ENCODE results near the gene SLC15A3. TPM values are rescaled to one million over a fixed set of nuclear protein-coding genes. Genes with fewer than 3 reads are reported as not detected.

Gene SLC15A3
- total RNA-seq, 2 experiments from 2014 or later, result 3.9 to 4.7 TPM

DNA sequence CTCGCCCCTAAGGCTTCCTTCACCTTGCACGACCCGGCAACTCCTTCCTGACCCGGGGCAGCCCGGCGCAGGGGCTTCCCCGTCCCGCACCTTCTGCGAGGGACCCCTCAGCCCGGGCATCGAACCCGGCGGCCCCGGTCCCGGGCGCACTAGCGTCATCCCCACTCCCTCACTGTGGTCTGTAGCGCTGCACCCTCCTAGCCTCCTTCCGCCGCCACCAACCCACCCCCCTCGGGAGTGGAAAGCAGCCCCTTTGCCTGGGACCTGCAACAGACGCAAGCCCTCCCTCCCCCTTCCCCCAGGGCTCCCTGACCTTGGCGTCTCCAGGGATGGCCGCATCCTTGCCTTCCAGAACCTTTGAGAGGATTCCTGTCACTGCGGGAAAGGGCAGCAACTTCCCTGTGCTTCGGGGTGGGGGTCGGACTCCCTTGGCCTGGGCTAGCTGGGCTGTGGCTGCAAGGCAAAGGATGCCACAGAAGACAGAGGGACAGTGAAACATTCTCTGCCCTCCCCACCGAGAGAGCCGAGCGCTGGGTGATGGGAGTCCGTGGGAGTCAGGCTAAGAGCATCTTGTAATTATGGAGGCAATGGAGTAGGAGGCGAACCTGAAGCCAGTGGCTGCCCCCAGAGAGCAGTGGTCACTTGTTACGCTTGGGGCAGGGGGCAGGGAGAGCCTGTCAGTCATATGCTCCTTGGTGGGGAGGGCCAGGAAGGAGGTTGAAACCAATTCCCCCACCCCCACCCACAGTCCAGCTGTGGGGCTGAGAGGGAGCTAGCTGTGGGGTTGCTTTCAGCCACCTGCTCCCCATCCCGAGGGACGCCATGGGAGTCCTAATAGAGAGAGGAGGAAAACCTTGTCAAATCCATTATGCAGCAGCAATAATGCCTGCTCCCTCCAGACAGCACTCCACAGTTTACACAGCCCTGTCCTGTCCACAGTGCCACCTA lies 26.8 kb downstream of the SLC15A3 start:
- peaks cover 27% of the 10 kb centered on the region for H3K36me3 Mint-ChIP-seq (ENCODE audit: low read depth)
- TF ChIP-seq, protein P1, sequence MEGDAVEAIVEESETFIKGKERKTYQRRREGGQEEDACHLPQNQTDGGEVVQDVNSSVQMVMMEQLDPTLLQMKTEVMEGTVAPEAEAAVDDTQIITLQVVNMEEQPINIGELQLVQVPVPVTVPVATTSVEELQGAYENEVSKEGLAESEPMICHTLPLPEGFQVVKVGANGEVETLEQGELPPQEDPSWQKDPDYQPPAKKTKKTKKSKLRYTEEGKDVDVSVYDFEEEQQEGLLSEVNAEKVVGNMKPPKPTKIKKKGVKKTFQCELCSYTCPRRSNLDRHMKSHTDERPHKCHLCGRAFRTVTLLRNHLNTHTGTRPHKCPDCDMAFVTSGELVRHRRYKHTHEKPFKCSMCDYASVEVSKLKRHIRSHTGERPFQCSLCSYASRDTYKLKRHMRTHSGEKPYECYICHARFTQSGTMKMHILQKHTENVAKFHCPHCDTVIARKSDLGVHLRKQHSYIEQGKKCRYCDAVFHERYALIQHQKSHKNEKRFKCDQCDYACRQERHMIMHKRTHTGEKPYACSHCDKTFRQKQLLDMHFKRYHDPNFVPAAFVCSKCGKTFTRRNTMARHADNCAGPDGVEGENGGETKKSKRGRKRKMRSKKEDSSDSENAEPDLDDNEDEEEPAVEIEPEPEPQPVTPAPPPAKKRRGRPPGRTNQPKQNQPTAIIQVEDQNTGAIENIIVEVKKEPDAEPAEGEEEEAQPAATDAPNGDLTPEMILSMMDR (IDR thresholded peaks at IDR 0.05), result no peak
- CTCF ChIA-PET, result no interaction called here
- peaks cover 20% of the 10 kb centered on the region for H3K4me1 Mint-ChIP-seq (ENCODE audit: low read depth)
- H3K27ac Mint-ChIP-seq, result no peak overlapping the region
- ATAC-seq (peak; percentile 34), DNase-seq (no peak)
- H3K27me3 Mint-ChIP-seq, result peaks cover 11% of the 10 kb centered on the region
- peak overlapping the region; percentile 54 for H3K4me3 Mint-ChIP-seq
- intact Hi-C loops (cut with micrococcal nuclease), result no loop called here
- POLR2A ChIA-PET, result interaction anchor here (1.7 kb wide), 1 partner anchor 20 kb away, joined by 9 read pairs; the partner anchor contains the start of gene PRPF19
- H3K9me3 Mint-ChIP-seq, result no peaks in the 10 kb centered on the region

DNA sequence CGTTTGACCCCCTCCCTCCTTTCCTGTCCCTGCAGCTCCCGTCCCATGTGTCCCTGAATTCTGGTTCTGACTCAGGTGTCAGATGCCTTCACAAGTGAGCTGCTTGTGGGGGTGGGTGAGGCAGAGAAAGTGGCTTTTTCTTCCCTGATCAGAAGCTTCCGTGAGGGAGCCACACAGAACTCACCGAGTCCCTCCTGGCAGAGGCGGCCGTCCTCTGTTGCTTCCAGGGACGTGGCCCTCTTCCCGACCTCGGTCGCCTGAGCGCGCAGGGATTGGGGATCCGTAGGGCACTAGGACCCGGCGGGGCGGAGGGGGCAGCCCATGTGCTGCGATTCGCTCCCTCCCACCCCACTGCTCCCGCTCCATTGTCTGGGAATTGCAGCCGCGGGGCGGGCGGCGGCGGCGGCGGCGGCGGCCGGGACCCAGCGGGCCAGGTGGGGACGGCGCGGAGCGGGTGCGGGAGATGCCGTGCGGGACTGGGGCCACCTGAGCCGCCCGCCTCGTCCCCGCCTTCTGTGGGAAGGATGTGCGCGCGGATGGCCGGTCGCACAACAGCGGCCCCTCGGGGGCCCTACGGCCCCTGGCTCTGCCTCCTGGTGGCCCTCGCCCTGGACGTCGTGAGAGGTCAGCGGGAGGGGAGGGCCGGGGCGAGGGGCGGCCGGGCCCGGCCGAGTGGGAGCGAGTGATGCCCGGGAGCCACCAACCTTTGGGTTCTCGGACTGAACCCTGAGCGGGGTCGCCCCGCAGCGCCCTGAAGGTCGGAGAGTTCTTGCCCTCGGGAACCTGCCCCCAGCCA lies 27.7 kb downstream of the SLC15A3 start, which contains the start of gene TMEM132A:
Gene TMEM132A (plus strand): TSS at position 351 of the 796 bp plus-strand sequence. CDS start 174 bp downstream, at position 525.
- peaks cover 36% of the 10 kb centered on the region for H3K36me3 Mint-ChIP-seq (ENCODE audit: low read depth)
- DNase-seq (no peak), ATAC-seq (peak; percentile 34)
- TF ChIP-seq, protein P1 (IDR thresholded peaks at IDR 0.05), result no peak
- H3K4me3 Mint-ChIP-seq, result peak within 1 kb of the TSS; percentile 54
- ChIA-PET POLR2A (interaction anchor here (0.8 to 1.7 kb wide), 5 partner anchors 8 to 19 kb away, joined by 3 to 9 read pairs (median 5); partner anchors contain the start of gene PRPF19), CTCF (interaction anchor here (1.1 to 1.4 kb wide), 2 partner anchors 9 to 91 kb away, joined by 3 to 7 read pairs; no protein-coding TSS in a partner anchor)
- no peak within 1 kb of the TSS for H3K27ac Mint-ChIP-seq
- peaks cover 9% of the 10 kb centered on the region for H3K27me3 Mint-ChIP-seq
- H3K4me1 Mint-ChIP-seq (ENCODE audit: low read depth), result peaks cover 27% of the 10 kb centered on the region
- intact Hi-C loops (cut with micrococcal nuclease), result no loop called here
- no peaks in the 10 kb centered on the region for H3K9me3 Mint-ChIP-seq

DNA sequence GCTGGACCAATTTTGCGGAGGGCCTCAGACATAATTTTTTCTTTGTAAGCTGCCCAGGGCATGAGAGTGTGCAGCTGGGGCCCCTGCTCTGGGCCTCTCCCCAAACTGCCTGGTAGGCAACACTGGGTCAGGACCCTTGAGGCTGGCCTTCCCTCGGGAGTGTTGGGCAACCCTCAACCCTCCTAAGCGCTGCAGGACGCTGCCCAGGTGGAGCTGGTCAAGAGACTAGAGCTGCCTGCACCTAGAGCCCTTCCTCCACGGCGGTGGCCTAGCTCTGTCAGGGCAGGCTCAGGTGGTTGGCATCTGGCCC lies 28.2 kb downstream of the SLC15A3 start:
- Mint-ChIP-seq H3K4me3 (peak overlapping the region; percentile 48), H3K27ac (no peak overlapping the region), H3K36me3 (ENCODE audit: low read depth) (peaks cover 37% of the 10 kb centered on the region), H3K27me3 (peaks cover 9% of the 10 kb centered on the region), H3K4me1 (ENCODE audit: low read depth) (peaks cover 33% of the 10 kb centered on the region), H3K9me3 (no peaks in the 10 kb centered on the region)
- intact Hi-C loops (cut with micrococcal nuclease), result no loop called here
- CTCF ChIA-PET, result interaction anchor here (1.1 to 1.4 kb wide), 2 partner anchors 9 to 90 kb away, joined by 3 to 7 read pairs; no protein-coding TSS in a partner anchor
- TF ChIP-seq, protein P1 (IDR thresholded peaks at IDR 0.05), result no peak
- POLR2A ChIA-PET, result interaction anchor here (0.8 to 1.7 kb wide), 5 partner anchors 8 to 18 kb away, joined by 3 to 9 read pairs (median 5); partner anchors contain the start of gene PRPF19
- DNase-seq, result no peak
- ATAC-seq, result peak; percentile 10

DNA sequence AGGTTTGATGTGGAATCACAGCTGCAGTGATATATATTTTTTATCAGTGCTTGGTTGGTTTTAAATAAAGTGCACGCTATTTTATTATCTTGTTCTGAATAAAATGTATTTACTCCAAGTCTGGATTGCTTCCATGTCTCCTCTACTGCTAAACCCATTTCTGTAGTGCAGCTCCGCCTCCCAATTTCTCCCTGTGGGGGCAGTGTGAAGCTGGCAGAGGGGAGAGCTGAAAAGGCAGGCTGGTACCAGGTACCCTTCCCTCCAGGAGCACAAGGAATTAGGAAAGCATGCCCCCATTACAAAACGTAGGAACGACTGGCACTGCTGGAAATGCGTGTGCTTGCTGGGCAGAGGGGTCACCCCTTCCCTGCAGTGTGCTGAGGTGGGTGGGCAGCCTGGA lies 28.6 kb downstream of the SLC15A3 start:
- ChIA-PET POLR2A (interaction anchor here (0.8 to 1.7 kb wide), 5 partner anchors 7 to 18 kb away, joined by 3 to 9 read pairs (median 5); partner anchors contain the start of gene PRPF19), CTCF (interaction anchor here (1.1 to 1.4 kb wide), 2 partner anchors 8 to 90 kb away, joined by 3 to 7 read pairs; no protein-coding TSS in a partner anchor)
- Mint-ChIP-seq H3K27ac (no peak overlapping the region), H3K4me1 (ENCODE audit: low read depth) (peaks cover 37% of the 10 kb centered on the region), H3K4me3 (no peak overlapping the region), H3K27me3 (peaks cover 9% of the 10 kb centered on the region), H3K36me3 (ENCODE audit: low read depth) (peaks cover 37% of the 10 kb centered on the region), H3K9me3 (no peaks in the 10 kb centered on the region)
- no peak for ATAC-seq
- intact Hi-C loops (cut with micrococcal nuclease), result no loop called here
- TF ChIP-seq, protein P1 (IDR thresholded peaks at IDR 0.05), result no peak
- DNase-seq, result no peak
